ENCODE measurements around the gene GDPD3. TPM values are rescaled to one million over a fixed set of nuclear protein-coding genes. Genes with fewer than 3 reads are reported as not detected.

The GDPD3 gene
- total and polyA plus RNA-seq, 9 of the 15 experiments (the other 6 are each of a cell fraction or from before 2014, with no cell fraction given) = 0.47 to 3.9 (median 1.1) TPM

- TF ChIP-seq ZMIZ1 (IDR thresholded peaks at IDR 0.05; ENCODE audit: low read depth in 2 of 2, low read length in 2 of 2) (no peak), ZNF24 (IDR thresholded peaks at IDR 0.05) (no peak), MGA (IDR thresholded peaks at IDR 0.05) (peak; percentile 78), RBFOX2 (IDR thresholded peaks at IDR 0.05; ENCODE audit: low read depth, low read length) (peak; percentile 80), MEF2A (IDR thresholded peaks at IDR 0.05; ENCODE audit: control insufficient read depth, low read depth, low read length) (no peak), ELK1 (CRISPR knock-in tag; IDR thresholded peaks at IDR 0.05) (no peak), PTBP1 (IDR thresholded peaks at IDR 0.05; ENCODE audit: low read depth, low read length) (no peak), ILK (tag; IDR thresholded peaks at IDR 0.05; ENCODE audit: borderline replicate concordance, low read depth) (no peak), PHF8 (IDR thresholded peaks at IDR 0.05; ENCODE audit: borderline replicate concordance, low read length) (peak; percentile 71; the same call in 1 of the 2 replicates), POLR2A (conservative IDR thresholded peaks at IDR 0.05) (peak; percentile 71), ZFP36 (IDR thresholded peaks at IDR 0.05; ENCODE audit: low read depth, low read length, partially characterized antibody) (peak; percentile 5)
Observed at GRCh38 chr16:30096105-30096861, 17.1 kb downstream of the GDPD3 start, which contains the start of gene YPEL3 (continued).

All from K562 (cell line).